CD4-positive, alpha-beta memory T cell (primary cell): ENCODE data around the gene PRKCSH. TPM values are rescaled to one million over a fixed set of nuclear protein-coding genes. Genes with fewer than 3 reads are reported as not detected.
A peak's percentile ranks its signal among the peaks of the same experiment; 100 is the strongest.

ENCODE experiments used
- CTCF ChIA-PET: fragments of 350-600 bp; sonication (Branson Sonifier 250); formaldehyde crosslinking; loops from one replicate; lab custom pipeline; 2021; ENCODE audit warnings: inconsistent platforms; ENCODE audit not compliant: partially characterized antibody; lab: Charles Lee
- POLR2A ChIA-PET: fragments of 350-600 bp; sonication (Branson Sonifier 250); formaldehyde crosslinking; loops from one replicate; lab custom pipeline; 2021; ENCODE audit not compliant: partially characterized antibody; lab: Charles Lee
- DNase-seq, 5 donors: peaks; one replicate each; pipeline versions ENCODE4 v3.0.0 to v3.0.0-alpha.2; 2020 to 2022; ENCODE audit warnings: mixed read lengths in 1 of 5
- H3K27ac ChIP-seq: one replicate; pipeline ENCODE4 v1.7.0; 2013; ENCODE audit warnings: low read depth, low read length
- H3K27me3 ChIP-seq: 2 replicates; pipeline ENCODE4 v1.7.0; 2013; ENCODE audit warnings: mild to moderate bottlenecking, low read length, moderate library complexity; ENCODE audit not compliant: insufficient read depth
- H3K36me3 ChIP-seq: 2 replicates; pipeline ENCODE4 v1.7.0; 2013; ENCODE audit warnings: mild to moderate bottlenecking, low read length, moderate library complexity; ENCODE audit not compliant: insufficient read depth
- H3K4me1 ChIP-seq: 2 replicates; pipeline ENCODE4 v1.7.0; 2013; ENCODE audit warnings: mild to moderate bottlenecking, low read length, moderate library complexity; ENCODE audit not compliant: insufficient read depth
- H3K4me3 ChIP-seq, 2 donors: one replicate each; pipeline ENCODE4 v1.7.0; 2013; ENCODE audit warnings: low read length in 2 of 2, mild to moderate bottlenecking in 1 of 2
- H3K9me3 ChIP-seq, 2 donors: one replicate each; pipeline ENCODE4 v1.7.0; 2013; ENCODE audit warnings: low read length in 2 of 2, control low read depth in 1 of 2; ENCODE audit not compliant: control insufficient read depth in 1 of 2
- H3K27ac Mint-ChIP-seq, 7 donors: one replicate each; pipeline ENCODE4 v1.8.0; 2020 to 2021; ENCODE audit warnings: mixed read lengths in 7 of 7, mild to moderate bottlenecking in 6 of 7, inconsistent platforms in 3 of 7, moderate library complexity in 3 of 7
- H3K27me3 Mint-ChIP-seq, 2 donors: one replicate each; pipeline ENCODE4 v1.8.0; 2020 to 2021; ENCODE audit warnings: mixed read lengths in 2 of 2
- H3K36me3 Mint-ChIP-seq, 2 donors: one replicate each; pipeline ENCODE4 v1.8.0; 2020 to 2021; ENCODE audit warnings: mixed read lengths in 2 of 2, inconsistent platforms in 1 of 2, mild to moderate bottlenecking in 1 of 2
- H3K4me1 Mint-ChIP-seq, 4 donors: one replicate each; pipeline ENCODE4 v1.8.0; 2020 to 2021; ENCODE audit warnings: mixed read lengths in 4 of 4, mild to moderate bottlenecking in 1 of 4
- H3K4me3 Mint-ChIP-seq, 8 donors: one replicate each; pipeline ENCODE4 v1.8.0; 2020 to 2021; ENCODE audit warnings: mixed read lengths in 8 of 8, mild to moderate bottlenecking in 7 of 8, moderate library complexity in 6 of 8, inconsistent platforms in 3 of 8
- H3K9me3 Mint-ChIP-seq, 8 donors: one replicate each; pipeline ENCODE4 v1.8.0; 2020 to 2021; ENCODE audit warnings: mixed read lengths in 8 of 8, mild to moderate bottlenecking in 5 of 8, inconsistent platforms in 3 of 8, moderate library complexity in 1 of 8
- intact Hi-C: fragments of 100-400 bp; cut with micrococcal nuclease; formaldehyde crosslinking; loops from one replicate; pipeline ENCODE4 v1.15.1; 2023
- polyA plus RNA-seq, 2 donors: library from polyadenylated mRNA; unstranded; fragments of 300-500 nt; fragmentation: Illumina TruSeq; gene quantifications; one replicate each; pipeline ENCODE4 v1.2.3, GENCODE V29; 2021
- total RNA-seq, 2 experiments: library from RNA; stranded (reverse); gene quantifications; one replicate each; pipeline ENCODE4 v1.2.3, GENCODE V29; 2021

Gene PRKCSH
- total and polyA plus RNA-seq, 4 experiments from 2014 or later = 14.0 to 300 (median 182) TPM

GRCh38 chr19:11420429-11421370 is 14.7 kb upstream of the PRKCSH start:
- H3K36me3 Mint-ChIP-seq = no peaks in the 10 kb centered on the region
- no peak overlapping the region for H3K27ac ChIP-seq
- H3K9me3 ChIP-seq = no peaks in the 10 kb centered on the region
- peaks cover 49% of the 10 kb centered on the region for H3K4me1 ChIP-seq
- H3K27ac Mint-ChIP-seq = peak overlapping the region in 1 of 7 donors; percentile 54
- CTCF ChIA-PET = interaction anchor here (0.8 kb wide), 1 partner anchor 141 kb away, joined by 3 read pairs; no protein-coding TSS in a partner anchor
- POLR2A ChIA-PET = interaction anchor here (1.2 to 2.3 kb wide), 4 partner anchors 15 to 45 kb away, joined by 3 to 11 read pairs (median 4); partner anchors contain the start of gene PRKCSH
- H3K4me3 ChIP-seq = no peak overlapping the region
- peaks cover 15 to 47% (median 36%) of the 10 kb centered on the region in 4 donors for H3K4me1 Mint-ChIP-seq
- intact Hi-C loops = loop anchor here (5.0 kb wide), 1 partner anchor 38 kb away; the partner anchor contains the start of gene EPOR
- no peak for DNase-seq
- H3K4me3 Mint-ChIP-seq = peak overlapping the region; percentile 38 to 89 (median 72)
- H3K27me3 ChIP-seq = peaks cover 43% of the 10 kb centered on the region
- H3K36me3 ChIP-seq = no peaks in the 10 kb centered on the region
- no peaks in the 10 kb centered on the region for H3K9me3 Mint-ChIP-seq
- peaks cover 42 to 49% of the 10 kb centered on the region in 2 donors for H3K27me3 Mint-ChIP-seq

GRCh38 chr19:11421371-11422098 is 13.9 kb upstream of the PRKCSH start:
- no peaks in the 10 kb centered on the region for H3K36me3 Mint-ChIP-seq
- H3K4me1 ChIP-seq = peaks cover 49% of the 10 kb centered on the region
- ChIA-PET CTCF (interaction anchor here (0.8 to 1.3 kb wide), 4 partner anchors 14 to 40 kb away, joined by 3 to 6 read pairs (median 4); partner anchors contain the start of gene PRKCSH), POLR2A (interaction anchor here (0.9 to 2.3 kb wide), 5 partner anchors 13 to 61 kb away, joined by 3 to 11 read pairs (median 6); partner anchors contain the start of genes ODAD3 and PRKCSH)
- peaks cover 43% of the 10 kb centered on the region for H3K27me3 ChIP-seq
- H3K9me3 Mint-ChIP-seq = no peaks in the 10 kb centered on the region
- peak overlapping the region in 1 of 2 donors; percentile 37 for H3K4me3 ChIP-seq
- H3K27ac Mint-ChIP-seq = peak overlapping the region in 5 of 7 donors; percentile 23 to 78 (median 54)
- no peaks in the 10 kb centered on the region for H3K36me3 ChIP-seq
- intact Hi-C loops = loop anchor here (1.0 to 5.0 kb wide), 2 partner anchors 14 to 39 kb away; partner anchors contain the start of genes EPOR, ODAD3 and PRKCSH
- peak in 3 of 5 donors; percentile 21 to 29 (median 27) for DNase-seq
- peaks cover 15 to 47% (median 36%) of the 10 kb centered on the region in 4 donors for H3K4me1 Mint-ChIP-seq
- no peak overlapping the region for H3K27ac ChIP-seq
- no peaks in the 10 kb centered on the region for H3K9me3 ChIP-seq
- peak overlapping the region; percentile 58 to 89 (median 74) for H3K4me3 Mint-ChIP-seq
- H3K27me3 Mint-ChIP-seq = peaks cover 40 to 46% of the 10 kb centered on the region in 2 donors

- Histone ChIP-seq H3K27me3 (peaks cover 43% of the 10 kb centered on the region), H3K4me3 (peak overlapping the region in 1 of 2 donors; percentile 37), H3K36me3 (no peaks in the 10 kb centered on the region), H3K9me3 (no peaks in the 10 kb centered on the region), H3K4me1 (peaks cover 49% of the 10 kb centered on the region), H3K27ac (no peak overlapping the region)
- intact Hi-C loops = loop anchor here (1.0 to 5.0 kb wide), 2 partner anchors 13 to 40 kb away; partner anchors contain the start of genes EPOR, ODAD3 and PRKCSH
- CTCF ChIA-PET = interaction anchor here (0.8 to 1.3 kb wide), 5 partner anchors 9 to 41 kb away, joined by 3 to 6 read pairs (median 4); partner anchors contain the start of gene PRKCSH
- DNase-seq = peak; percentile 57 to 76 (median 66)
- Mint-ChIP-seq H3K27me3 (peaks cover 39 to 45% of the 10 kb centered on the region in 2 donors), H3K4me3 (peak overlapping the region; percentile 72 to 89 (median 82)), H3K4me1 (peaks cover 15 to 47% (median 36%) of the 10 kb centered on the region in 4 donors), H3K9me3 (no peaks in the 10 kb centered on the region), H3K36me3 (no peaks in the 10 kb centered on the region), H3K27ac (peak overlapping the region in 5 of 7 donors; percentile 23 to 78 (median 54))
- POLR2A ChIA-PET = interaction anchor here (0.7 to 2.3 kb wide), 7 partner anchors 12 to 76 kb away, joined by 3 to 11 read pairs (median 5); partner anchors contain the start of genes CCDC159, ODAD3, PRKCSH and TMEM205
Measured at GRCh38 chr19:11422163-11423065, 13.0 kb upstream of the PRKCSH start.

- Mint-ChIP-seq H3K27ac (no peak overlapping the region), H3K4me3 (peak overlapping the region in 6 of 8 donors; percentile 72 to 89 (median 82)), H3K27me3 (peaks cover 36 to 42% of the 10 kb centered on the region in 2 donors), H3K36me3 (no peaks in the 10 kb centered on the region), H3K4me1 (peaks cover 13 to 47% (median 36%) of the 10 kb centered on the region in 4 donors), H3K9me3 (no peaks in the 10 kb centered on the region)
- Histone ChIP-seq H3K27ac (no peak overlapping the region), H3K36me3 (no peaks in the 10 kb centered on the region), H3K4me1 (peaks cover 48% of the 10 kb centered on the region), H3K4me3 (no peak overlapping the region), H3K9me3 (no peaks in the 10 kb centered on the region), H3K27me3 (peaks cover 43% of the 10 kb centered on the region)
- POLR2A ChIA-PET = interaction anchor here (0.7 to 2.3 kb wide), 6 partner anchors 36 to 77 kb away, joined by 3 to 11 read pairs (median 4); partner anchors contain the start of genes CCDC159 and TMEM205
- DNase-seq = no peak
- intact Hi-C loops = loop anchor here (5.0 kb wide), 1 partner anchor 41 kb away; the partner anchor contains the start of gene EPOR
- CTCF ChIA-PET = interaction anchor here (1.0 to 1.2 kb wide), 4 partner anchors 10 to 42 kb away, joined by 3 to 4 read pairs (median 4); partner anchors contain the start of gene PRKCSH
Measured at GRCh38 chr19:11423164-11423790, 12.2 kb upstream of the PRKCSH start.

- Histone ChIP-seq H3K4me3 (no peak overlapping the region), H3K36me3 (no peaks in the 10 kb centered on the region), H3K9me3 (no peaks in the 10 kb centered on the region), H3K4me1 (peaks cover 42% of the 10 kb centered on the region), H3K27ac (no peak overlapping the region), H3K27me3 (peaks cover 43% of the 10 kb centered on the region)
- no peak overlapping the region for H3K27ac Mint-ChIP-seq
- DNase-seq = no peak
- H3K4me1 Mint-ChIP-seq = peaks cover 13 to 42% (median 35%) of the 10 kb centered on the region in 4 donors
- intact Hi-C loops = loop anchor here (5.0 kb wide), 1 partner anchor 41 kb away; the partner anchor contains the start of gene EPOR
- H3K9me3 Mint-ChIP-seq = no peaks in the 10 kb centered on the region
- POLR2A ChIA-PET = interaction anchor here (1.1 to 1.6 kb wide), 3 partner anchors 37 to 77 kb away, joined by 3 to 4 read pairs (median 4); partner anchors contain the start of genes CCDC159 and TMEM205
- H3K27me3 Mint-ChIP-seq = peaks cover 35 to 38% of the 10 kb centered on the region in 2 donors
- peak overlapping the region in 3 of 8 donors; percentile 12 to 24 (median 14) for H3K4me3 Mint-ChIP-seq
- no peaks in the 10 kb centered on the region for H3K36me3 Mint-ChIP-seq
- CTCF ChIA-PET = interaction anchor here (1.0 to 1.1 kb wide), 2 partner anchors 18 to 42 kb away, joined by 3 read pairs; no protein-coding TSS in a partner anchor
Measured at GRCh38 chr19:11423791-11424181, 11.6 kb upstream of the PRKCSH start.
